K562 (cell line): Measurements from ENCODE around the gene MTA2. TPM values are rescaled to one million over a fixed set of nuclear protein-coding genes. Genes with fewer than 3 reads are reported as not detected.

Experiments
- CAMTA2 ChIP-seq: fragments of 250-450 bp; sonication (Bioruptor Pico); conservative IDR thresholded peaks from 2 replicates; pipeline ENCODE4 v1.5.1; 2022
- CBFA2T3 ChIP-seq: fragments of 450-650 bp; IDR thresholded peaks from 2 replicates; pipeline ENCODE4 v1.6.1; 2017
- CTCFL ChIP-seq: IDR thresholded peaks from 2 replicates; pipeline ENCODE4 v1.6.1; 2011; ENCODE audit warnings: borderline replicate concordance, low read depth, mild to moderate bottlenecking, moderate library complexity, low read length; ENCODE audit not compliant: insufficient read depth, poor library complexity, severe bottlenecking
- E2F8 ChIP-seq: fragments of 450-650 bp; IDR thresholded peaks from 2 replicates; pipeline ENCODE4 v1.7.1; 2018; ENCODE audit warnings: mild to moderate bottlenecking, low read depth; ENCODE audit not compliant: partially characterized antibody
- EP300 ChIP-seq: IDR thresholded peaks from 2 replicates; pipeline ENCODE4 v1.6.1; 2012; ENCODE audit warnings: low read length, improper control_type of control experiment
- FOXO4 ChIP-seq: fragments of 450-650 bp; formaldehyde crosslinking; IDR thresholded peaks from 2 replicates; pipeline ENCODE4 v1.4.0; 2020; ENCODE audit warnings: mild to moderate bottlenecking, moderate library complexity
- KDM5B ChIP-seq: fragments of 200-600 bp; sonication (generic); IDR thresholded peaks from 2 replicates; pipeline ENCODE4 v1.6.1; 2012; ENCODE audit warnings: low read depth, mild to moderate bottlenecking, moderate library complexity, low read length, control low read depth, inconsistent platforms; ENCODE audit not compliant: insufficient replicate concordance
- MXD1 ChIP-seq: fragments of 250-450 bp; sonication (Bioruptor Pico); IDR thresholded peaks from 2 replicates; pipeline ENCODE4 v1.8.0; 2021; ENCODE audit warnings: borderline replicate concordance, mild to moderate bottlenecking, moderate library complexity; ENCODE audit not compliant: poor library complexity, severe bottlenecking
- MYC ChIP-seq, 2 experiments: fragments of 250-450 bp in 1 of 2; sonication (Bioruptor Pico) in 1 of 2; IDR thresholded peaks; 2 replicates each; pipeline versions ENCODE4 v1.5.1 to v1.6.1; 2012 to 2021; ENCODE audit warnings: low read depth in 2 of 2, borderline replicate concordance in 1 of 2, improper control_type of control experiment in 1 of 2, low read length in 1 of 2, mild to moderate bottlenecking in 1 of 2, moderate library complexity in 1 of 2
- NR3C1 ChIP-seq: sonication (generic); formaldehyde crosslinking; IDR thresholded peaks from 2 replicates; pipeline ENCODE4 v1.8.1; 2022; ENCODE audit warnings: missing genetic modification reagents
- RBM22 ChIP-seq: fragments of 200-400 bp; formaldehyde crosslinking; IDR thresholded peaks from 2 replicates; pipeline ENCODE4 v1.6.1; 2018; ENCODE audit warnings: low read length, low read depth; ENCODE audit not compliant: poor library complexity, severe bottlenecking
- SMAD1 ChIP-seq: fragments of 150-350 bp; IDR thresholded peaks from 2 replicates; pipeline ENCODE4 v1.6.1; 2014; ENCODE audit warnings: low read length, low read depth; ENCODE audit not compliant: partially characterized antibody
- SMAD2 ChIP-seq: fragments of 150-350 bp; IDR thresholded peaks from 2 replicates; pipeline ENCODE4 v1.6.1; 2014; ENCODE audit warnings: low read depth, mild to moderate bottlenecking, low read length
- SMARCA5 ChIP-seq: fragments of 450-650 bp; IDR thresholded peaks from 2 replicates; pipeline ENCODE4 v1.6.1; 2016
- ZNF24 ChIP-seq: fragments of 450-650 bp; IDR thresholded peaks from 2 replicates; pipeline ENCODE4 v1.6.1; 2016
- ZNF354B ChIP-seq: fragments of 250-450 bp; sonication (Bioruptor Pico); IDR thresholded peaks from 2 replicates; pipeline ENCODE4 v1.4.0; 2020
- ZNF592 ChIP-seq: fragments of 450-650 bp; IDR thresholded peaks from 2 replicates; pipeline ENCODE4 v1.6.1; 2017; ENCODE audit warnings: antibody characterized with exemption, mild to moderate bottlenecking
- polyA plus RNA-seq, 8 experiments: library from polyadenylated mRNA; depleted of rRNA in 4 of 8; stranded (reverse) in 5 of 8; unstranded in 3 of 8; fragments of >200 nt; fragmentation: Nextera tagmentation in 2 of 8; fragmentation: Illumina TruSeq in 1 of 8; extraction: Ambion mirVana in 2 of 8; extraction: Trizol in 1 of 8; gene quantifications; 2 replicates each; pipeline versions ENCODE4 v1.2.1 to v1.2.3, GENCODE V29; 2011 to 2014; ENCODE audit warnings: inconsistent platforms in 1 of 8, missing spikeins in 1 of 8
- total RNA-seq, 7 experiments: library from RNA; depleted of rRNA in 6 of 7; stranded (reverse); fragments of >200 nt in 6 of 7; fragmentation: Illumina TruSeq in 2 of 7; extraction: Trizol in 2 of 7; gene quantifications; 2 replicates each; pipeline versions ENCODE4 v1.2.1 to v1.2.3, GENCODE V29; 2011 to 2021; ENCODE audit warnings: low replicate concordance in 1 of 7

Gene MTA2
- total and polyA plus RNA-seq, 9 of the 15 experiments (the other 6 are each of a cell fraction or from before 2014, with no cell fraction given) = 6.2 to 220 (median 172) TPM

GRCh38 chr11:62560566-62561103 is 41.0 kb downstream of the MTA2 start (continued):
- TF ChIP-seq FOXO4 (no peak), SMAD2 (no peak), SMAD1 (no peak), ZNF592 (peak; percentile 50; the same call in 1 of the 2 replicates), MXD1 (CRISPR knock-in tag) (no peak), ZNF354B (CRISPR knock-in tag) (no peak), RBM22 (no peak), CAMTA2 (CRISPR knock-in tag) (no peak), CBFA2T3 (no peak), EP300 (peak; percentile 47), MYC (IDR thresholded peaks at IDR 0.05; ENCODE audit: low read depth, low read length) (peak; percentile 77; the same call in 1 of the 2 replicates), MYC (CRISPR knock-in tag; IDR thresholded peaks at IDR 0.05; ENCODE audit: borderline replicate concordance, low read depth) (no peak), KDM5B (no peak), SMARCA5 (no peak), ZNF24 (peak; percentile 41; the same call in 1 of the 2 replicates), CTCFL (no peak), E2F8 (peak; percentile 68), NR3C1 (CRISPR knock-in tag) (no peak)
